Activated CD4-positive, alpha-beta T cell treated with anti-CD3 and anti-CD28 coated beads, Interleukin-2, amount 10 ng/mL, durations not matched to agents 24 days and 14 days (primary cell): Measurements from ENCODE around the gene CCDC85B. TPM values are rescaled to one million over a fixed set of nuclear protein-coding genes. Genes with fewer than 3 reads are reported as not detected.
A peak's percentile ranks its signal among the peaks of the same experiment; 100 is the strongest.

Experiments used
- DNase-seq: peaks from one replicate; pipeline ENCODE4 v3.0.0; 2022
- H3K27ac Mint-ChIP-seq: one replicate; pipeline ENCODE4 v1.8.0; 2022; ENCODE audit warnings: mild to moderate bottlenecking, mixed read lengths
- H3K27me3 Mint-ChIP-seq: one replicate; pipeline ENCODE4 v1.8.0; 2022; ENCODE audit warnings: mixed read lengths
- H3K36me3 Mint-ChIP-seq: one replicate; pipeline ENCODE4 v1.8.0; 2022; ENCODE audit warnings: low read depth, mild to moderate bottlenecking, mixed read lengths
- H3K4me1 Mint-ChIP-seq: one replicate; pipeline ENCODE4 v1.8.0; 2021; ENCODE audit warnings: mixed read lengths
- H3K4me3 Mint-ChIP-seq: one replicate; pipeline ENCODE4 v1.8.0; 2022; ENCODE audit warnings: mild to moderate bottlenecking, moderate library complexity, mixed read lengths
- H3K9me3 Mint-ChIP-seq: one replicate; pipeline ENCODE4 v1.8.0; 2021; ENCODE audit warnings: mixed read lengths
- intact Hi-C: fragments of 100-400 bp; cut with micrococcal nuclease; formaldehyde crosslinking; loops from one replicate; pipeline ENCODE4 v1.15.1; 2023
- total RNA-seq: library from RNA; stranded (reverse); gene quantifications from 2 replicates; pipeline ENCODE4 v1.2.3, GENCODE V29; 2022

Gene CCDC85B
- total RNA-seq, 1 donor from 2014 or later = 62.5 TPM

GRCh38 chr11:65912845-65913244, 22.4 kb downstream of the CCDC85B start:
- H3K27ac Mint-ChIP-seq = no peak overlapping the region
- H3K9me3 Mint-ChIP-seq = no peaks in the 10 kb centered on the region
- H3K4me3 Mint-ChIP-seq = no peak overlapping the region
- peaks cover 9% of the 10 kb centered on the region for H3K36me3 Mint-ChIP-seq
- H3K4me1 Mint-ChIP-seq = peaks cover 21% of the 10 kb centered on the region
- intact Hi-C loops = no loop called here
- peaks cover 4% of the 10 kb centered on the region for H3K27me3 Mint-ChIP-seq
- DNase-seq = no peak

- H3K4me3 Mint-ChIP-seq = no peak overlapping the region
- no peak for DNase-seq
- H3K27me3 Mint-ChIP-seq = peaks cover 2% of the 10 kb centered on the region
- intact Hi-C loops = no loop called here
- H3K9me3 Mint-ChIP-seq = no peaks in the 10 kb centered on the region
- H3K27ac Mint-ChIP-seq = peak overlapping the region; percentile 17
- peaks cover 18% of the 10 kb centered on the region for H3K4me1 Mint-ChIP-seq
- peaks cover 14% of the 10 kb centered on the region for H3K36me3 Mint-ChIP-seq
Measured at GRCh38 chr11:65915101-65915820, 24.8 kb downstream of the CCDC85B start.

DNA sequence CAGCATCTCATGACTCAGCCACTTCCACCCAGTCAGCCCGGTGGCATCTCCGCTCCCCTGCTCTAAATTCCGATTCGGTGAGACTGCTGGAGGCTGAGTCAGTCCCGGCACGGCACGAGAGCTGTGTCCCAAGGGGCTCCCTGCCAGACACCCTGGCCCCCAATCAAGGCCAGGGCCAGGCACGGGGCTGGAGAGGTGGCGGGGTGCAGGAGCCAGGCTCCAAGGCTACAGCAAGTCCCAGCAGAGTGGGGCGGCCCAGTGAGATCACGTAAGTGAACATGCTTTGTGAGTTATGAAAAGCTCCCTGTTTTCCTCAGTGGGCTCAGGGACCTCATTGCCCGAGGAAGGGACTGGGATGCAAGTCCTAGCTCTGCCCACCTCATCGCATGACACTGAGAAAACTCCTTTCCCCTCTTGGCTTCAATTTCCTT, 25.4 kb downstream of the CCDC85B start:
- H3K4me3 Mint-ChIP-seq = no peak overlapping the region
- peaks cover 18% of the 10 kb centered on the region for H3K36me3 Mint-ChIP-seq
- H3K27me3 Mint-ChIP-seq = peaks cover 2% of the 10 kb centered on the region
- no peak for DNase-seq
- no peaks in the 10 kb centered on the region for H3K9me3 Mint-ChIP-seq
- H3K4me1 Mint-ChIP-seq = peaks cover 19% of the 10 kb centered on the region
- H3K27ac Mint-ChIP-seq = no peak overlapping the region
- intact Hi-C loops = no loop called here

DNA sequence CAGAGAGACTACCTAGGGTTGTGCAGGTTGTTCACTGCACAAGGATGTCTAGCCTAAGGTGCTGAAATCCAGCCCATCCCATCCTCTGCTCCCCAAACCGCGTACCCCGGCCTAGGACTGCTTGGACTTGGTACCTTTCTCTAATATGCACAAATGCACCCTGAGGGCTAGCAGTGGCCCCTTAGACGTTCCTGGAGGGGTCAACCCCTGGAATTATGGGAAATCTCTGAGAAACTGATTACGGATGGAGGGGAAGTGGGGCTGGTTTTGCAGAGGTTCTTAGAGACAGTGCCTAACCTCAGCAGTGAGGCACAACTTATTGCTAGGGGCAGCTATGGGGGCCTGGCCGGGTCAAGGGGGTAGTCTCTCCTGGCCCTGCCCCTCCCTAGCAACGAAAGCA, 25.9 kb downstream of the CCDC85B start:
- H3K27ac Mint-ChIP-seq = peak overlapping the region; percentile 8

DNA sequence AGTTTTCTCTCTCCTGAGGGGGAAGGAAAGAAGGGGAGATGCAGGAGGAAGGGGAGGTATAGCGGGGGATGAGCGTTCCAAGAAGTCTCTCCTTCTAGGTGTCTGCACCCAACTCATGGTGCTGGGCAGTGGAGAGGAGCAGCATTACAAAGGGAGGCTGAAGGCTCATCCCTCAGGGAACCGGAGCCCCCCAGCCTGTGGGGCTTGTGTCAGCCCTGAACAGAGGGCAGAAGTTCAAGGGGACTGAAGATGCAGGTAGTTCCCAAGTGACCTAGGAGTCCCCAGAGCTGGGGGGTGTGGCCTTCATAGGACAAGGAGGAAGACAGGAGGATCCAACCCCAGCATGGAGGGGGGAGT, 26.6 kb downstream of the CCDC85B start:
- H3K4me1 Mint-ChIP-seq = peaks cover 19% of the 10 kb centered on the region
- H3K27me3 Mint-ChIP-seq = no peaks in the 10 kb centered on the region
- peak overlapping the region; percentile 96 for H3K4me3 Mint-ChIP-seq
- no peak for DNase-seq
- intact Hi-C loops = no loop called here
- H3K9me3 Mint-ChIP-seq = no peaks in the 10 kb centered on the region
- peaks cover 22% of the 10 kb centered on the region for H3K36me3 Mint-ChIP-seq
- H3K27ac Mint-ChIP-seq = peak overlapping the region; percentile 37

More for the DNA sequence above, 25.9 kb downstream of the CCDC85B start:
- peaks cover 2% of the 10 kb centered on the region for H3K27me3 Mint-ChIP-seq
- H3K9me3 Mint-ChIP-seq = no peaks in the 10 kb centered on the region
- H3K4me1 Mint-ChIP-seq = peaks cover 19% of the 10 kb centered on the region
- intact Hi-C loops = no loop called here
- H3K36me3 Mint-ChIP-seq = peaks cover 19% of the 10 kb centered on the region
- no peak for DNase-seq
- H3K4me3 Mint-ChIP-seq = peak overlapping the region; percentile 96

DNA sequence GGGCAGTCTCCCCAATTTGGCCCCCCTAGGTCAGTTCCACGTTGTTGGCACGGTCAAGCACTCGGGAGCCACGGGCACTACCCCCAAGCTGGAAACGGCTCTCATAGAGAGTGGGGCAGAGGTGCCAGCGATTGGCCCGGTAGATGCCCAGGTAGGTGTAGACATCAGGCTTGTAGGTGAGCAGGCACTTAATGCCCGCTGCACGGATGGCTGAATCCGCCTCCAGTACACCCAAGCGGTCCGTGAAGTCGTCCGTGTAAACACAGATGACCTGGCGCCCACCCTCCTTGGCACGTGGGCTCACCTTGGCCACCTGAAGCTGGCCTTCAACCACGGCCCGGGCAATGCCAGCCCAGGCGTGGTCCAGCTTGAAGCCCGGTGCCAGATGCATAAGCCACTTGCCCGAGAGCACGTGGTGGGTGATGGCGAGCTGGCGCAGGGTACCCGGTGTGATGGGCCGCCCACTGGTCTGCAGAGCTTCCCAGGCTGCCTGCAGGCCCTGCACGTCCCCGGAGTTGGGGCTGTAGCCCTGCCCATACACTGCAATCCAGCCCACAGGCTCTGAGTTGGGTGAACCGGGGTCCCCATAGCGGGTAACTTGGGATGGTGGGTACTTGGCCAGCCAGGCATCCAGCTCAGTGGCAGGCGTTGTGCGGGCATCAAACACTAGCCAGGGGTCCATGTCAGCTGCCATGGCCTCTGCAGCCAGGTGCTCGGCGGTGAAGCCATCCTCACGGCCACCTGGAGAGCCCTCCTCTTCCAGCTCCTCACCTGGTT, 27.1 kb downstream of the CCDC85B start:
- H3K36me3 Mint-ChIP-seq = peaks cover 27% of the 10 kb centered on the region
- H3K4me3 Mint-ChIP-seq = peak overlapping the region; percentile 96

GRCh38 chr11:65918211-65919140, 28.0 kb downstream of the CCDC85B start, which contains the start of gene C11orf68:
TSS of gene C11orf68 (minus strand) at chr11:65919062. CDS start at chr11:65919031, 31 bp downstream.
- Mint-ChIP-seq H3K36me3 (peaks cover 36% of the 10 kb centered on the region), H3K4me1 (peaks cover 23% of the 10 kb centered on the region), H3K27ac (peak within 1 kb of the TSS; percentile 90), H3K27me3 (no peaks in the 10 kb centered on the region), H3K9me3 (no peaks in the 10 kb centered on the region), H3K4me3 (peak within 1 kb of the TSS; percentile 96)
- intact Hi-C loops = loop anchor here (1.0 kb wide), 7 partner anchors 10 to 255 kb away; partner anchors contain the start of genes CCDC85B, FOSL1, MUS81 and SART1
- DNase-seq = no peak

More for the DNA sequence above, 27.1 kb downstream of the CCDC85B start:
- H3K27me3 Mint-ChIP-seq = no peaks in the 10 kb centered on the region
- peaks cover 22% of the 10 kb centered on the region for H3K4me1 Mint-ChIP-seq
- DNase-seq = no peak
- H3K27ac Mint-ChIP-seq = no peak overlapping the region
- intact Hi-C loops = no loop called here
- H3K9me3 Mint-ChIP-seq = no peaks in the 10 kb centered on the region

DNA sequence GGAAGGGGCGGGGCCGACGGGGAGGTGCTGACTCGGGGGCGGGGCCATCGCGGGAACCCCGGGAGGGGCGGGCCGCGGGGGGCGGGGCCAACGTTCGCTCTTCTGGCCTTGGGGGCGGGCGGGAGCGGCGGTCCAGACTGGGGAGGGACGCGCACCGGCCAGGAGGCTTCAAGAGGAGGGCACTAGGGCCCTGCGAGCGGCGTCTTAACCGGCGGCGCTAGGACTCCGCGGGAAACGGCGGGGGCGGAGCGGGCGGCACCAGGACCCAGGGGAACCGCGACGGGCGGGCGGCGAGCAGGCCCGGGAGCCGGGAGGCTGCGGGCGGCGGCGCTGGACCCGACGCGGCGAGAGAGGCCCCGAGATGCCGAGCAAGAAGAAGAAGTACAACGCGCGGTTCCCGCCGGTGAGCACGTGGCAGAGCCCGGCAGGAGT, 28.7 kb downstream of the CCDC85B start, which contains the start of gene DRAP1:
TSS of gene DRAP1 (plus strand) at position 286 of the 432 bp plus-strand sequence. CDS start at position 362, 76 bp downstream.
- no peaks in the 10 kb centered on the region for H3K27me3 Mint-ChIP-seq
- no peaks in the 10 kb centered on the region for H3K9me3 Mint-ChIP-seq
- peaks cover 23% of the 10 kb centered on the region for H3K4me1 Mint-ChIP-seq
- peak within 1 kb of the TSS; percentile 96 for H3K4me3 Mint-ChIP-seq
- peak; percentile 99 for DNase-seq
- peak within 1 kb of the TSS; percentile 90 for H3K27ac Mint-ChIP-seq
- intact Hi-C loops = loop anchor here (1.0 kb wide), 7 partner anchors 9 to 256 kb away; partner anchors contain the start of genes CCDC85B, FOSL1, MUS81 and SART1
- H3K36me3 Mint-ChIP-seq = peaks cover 36% of the 10 kb centered on the region

- H3K36me3 Mint-ChIP-seq = peaks cover 36% of the 10 kb centered on the region
- no peaks in the 10 kb centered on the region for H3K27me3 Mint-ChIP-seq
- DNase-seq = peak; percentile 89
- H3K9me3 Mint-ChIP-seq = no peaks in the 10 kb centered on the region
- intact Hi-C loops = loop anchor here (1.0 kb wide), 7 partner anchors 9 to 256 kb away; partner anchors contain the start of genes CCDC85B, FOSL1, MUS81 and SART1
- peaks cover 25% of the 10 kb centered on the region for H3K4me1 Mint-ChIP-seq
- H3K4me3 Mint-ChIP-seq = peak overlapping the region; percentile 96
- H3K27ac Mint-ChIP-seq = peak overlapping the region; percentile 90
Measured at GRCh38 chr11:65919573-65920371, 29.3 kb downstream of the CCDC85B start.

DNA sequence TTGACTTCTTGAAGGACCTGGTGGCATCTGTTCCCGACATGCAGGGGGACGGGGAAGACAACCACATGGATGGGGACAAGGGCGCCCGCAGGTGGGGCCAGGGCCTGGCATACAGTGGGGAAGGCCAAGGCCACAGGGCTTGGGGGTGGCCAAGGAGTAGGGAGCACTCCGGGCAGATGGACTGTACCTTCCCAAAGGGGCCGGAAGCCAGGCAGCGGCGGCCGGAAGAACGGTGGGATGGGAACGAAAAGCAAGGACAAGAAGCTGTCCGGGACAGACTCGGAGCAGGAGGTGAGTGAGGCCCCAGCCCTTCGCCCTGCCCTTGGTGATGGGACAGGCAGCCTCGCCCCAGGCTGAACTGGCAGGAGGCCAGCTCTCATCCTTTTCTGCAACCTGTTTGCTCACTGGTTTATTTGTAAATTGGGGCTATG, 29.9 kb downstream of the CCDC85B start:
- H3K27me3 Mint-ChIP-seq = no peaks in the 10 kb centered on the region
- H3K9me3 Mint-ChIP-seq = no peaks in the 10 kb centered on the region
- H3K36me3 Mint-ChIP-seq = peaks cover 31% of the 10 kb centered on the region
- H3K27ac Mint-ChIP-seq = peak overlapping the region; percentile 90
- DNase-seq = no peak
- H3K4me1 Mint-ChIP-seq = peaks cover 21% of the 10 kb centered on the region
- H3K4me3 Mint-ChIP-seq = peak overlapping the region; percentile 96
- intact Hi-C loops = no loop called here

- Mint-ChIP-seq H3K27ac (peak overlapping the region; percentile 45), H3K4me1 (peaks cover 23% of the 10 kb centered on the region), H3K36me3 (peaks cover 30% of the 10 kb centered on the region), H3K9me3 (no peaks in the 10 kb centered on the region), H3K27me3 (no peaks in the 10 kb centered on the region), H3K4me3 (peak overlapping the region; percentile 96)
- DNase-seq = no peak
- intact Hi-C loops = no loop called here
Measured at GRCh38 chr11:65921033-65921555, 30.6 kb downstream of the CCDC85B start.

DNA sequence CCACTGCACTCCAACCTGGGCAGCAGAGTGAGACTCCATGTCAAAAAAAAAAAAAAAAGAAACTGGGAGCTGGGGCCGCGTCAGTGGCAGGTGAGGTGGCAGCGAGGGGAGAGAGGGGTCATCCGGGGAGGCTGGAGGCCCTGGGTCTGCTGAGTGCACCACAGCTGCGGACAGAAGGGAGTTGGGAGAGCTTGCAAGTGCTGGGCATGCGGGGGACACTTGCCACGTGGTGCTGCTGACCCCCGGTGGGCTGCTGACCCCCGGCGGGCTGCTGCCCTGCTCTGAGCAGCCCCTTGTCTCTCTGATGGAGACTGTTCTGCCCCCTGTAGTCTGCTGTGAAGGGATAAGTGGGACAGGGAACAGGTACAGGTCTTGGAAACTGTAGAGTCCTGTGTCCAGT, 31.4 kb downstream of the CCDC85B start:
- intact Hi-C loops = no loop called here
- peaks cover 19% of the 10 kb centered on the region for H3K4me1 Mint-ChIP-seq
- no peaks in the 10 kb centered on the region for H3K27me3 Mint-ChIP-seq
- no peaks in the 10 kb centered on the region for H3K9me3 Mint-ChIP-seq
- H3K27ac Mint-ChIP-seq = no peak overlapping the region
- no peak overlapping the region for H3K4me3 Mint-ChIP-seq
- no peak for DNase-seq
- H3K36me3 Mint-ChIP-seq = peaks cover 27% of the 10 kb centered on the region
